K562 (cell line): ENCODE data around the gene NOS2.

Experiments used
- CEBPB ChIP-seq: fragments of 450-650 bp; IDR thresholded peaks from 2 replicates; pipeline ENCODE4 v1.6.1; 2016; ENCODE audit warnings: missing genetic modification characterization, missing compliant biosample characterization
- MAFG ChIP-seq: fragments of 450-650 bp; conservative IDR thresholded peaks from 2 replicates; pipeline ENCODE4 v1.6.1; 2016; ENCODE audit warnings: missing genetic modification characterization, missing compliant biosample characterization
- SP1 ChIP-seq: sonication (generic); formaldehyde crosslinking; IDR thresholded peaks from 2 replicates; pipeline ENCODE4 v1.8.1; 2022; ENCODE audit warnings: mild to moderate bottlenecking, missing genetic modification reagents
- ZNF668 ChIP-seq: fragments of 250-450 bp; sonication (Bioruptor Pico); IDR thresholded peaks from 2 replicates; pipeline ENCODE4 v1.8.0; 2022; ENCODE audit warnings: mild to moderate bottlenecking, inconsistent platforms
- TF ChIP-seq, protein P1 (sequence below), 2 experiments: fragments of 450-650 bp in 1 of 2; IDR thresholded peaks; 2 replicates each; pipeline ENCODE4 v1.6.1; 2011 to 2017; ENCODE audit warnings: low read depth in 2 of 2, antibody characterized with exemption in 1 of 2, borderline replicate concordance in 1 of 2, low read length in 1 of 2, mild to moderate bottlenecking in 1 of 2, mixed read lengths in 1 of 2; ENCODE audit not compliant: control insufficient read depth in 1 of 2

DNA sequence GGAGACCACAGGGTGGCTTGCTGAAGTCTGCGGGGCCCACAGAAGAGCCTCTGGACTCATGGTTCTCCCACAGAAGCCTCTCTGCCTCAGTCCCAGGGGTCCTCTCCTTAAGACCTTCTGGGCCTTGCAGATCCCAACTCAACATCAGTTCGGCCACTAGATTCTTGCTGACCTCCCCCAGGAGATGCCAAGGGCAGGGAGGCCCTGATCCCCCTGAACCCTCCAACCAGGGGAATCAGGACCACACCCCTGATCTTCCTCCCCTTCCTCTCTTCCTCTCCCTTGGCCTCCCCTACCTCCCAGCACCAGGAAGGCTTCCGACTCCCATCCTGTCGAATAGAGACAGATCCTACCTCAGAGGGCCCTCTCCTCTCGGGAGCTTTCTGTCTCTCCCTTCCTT, 53.4 kb downstream of the NOS2 start:
- TF ChIP-seq MAFG, result no peak
- TF ChIP-seq SP1 (CRISPR knock-in tag), result no peak
- no peak for TF ChIP-seq CEBPB (tag)
- TF ChIP-seq, protein P1, sequence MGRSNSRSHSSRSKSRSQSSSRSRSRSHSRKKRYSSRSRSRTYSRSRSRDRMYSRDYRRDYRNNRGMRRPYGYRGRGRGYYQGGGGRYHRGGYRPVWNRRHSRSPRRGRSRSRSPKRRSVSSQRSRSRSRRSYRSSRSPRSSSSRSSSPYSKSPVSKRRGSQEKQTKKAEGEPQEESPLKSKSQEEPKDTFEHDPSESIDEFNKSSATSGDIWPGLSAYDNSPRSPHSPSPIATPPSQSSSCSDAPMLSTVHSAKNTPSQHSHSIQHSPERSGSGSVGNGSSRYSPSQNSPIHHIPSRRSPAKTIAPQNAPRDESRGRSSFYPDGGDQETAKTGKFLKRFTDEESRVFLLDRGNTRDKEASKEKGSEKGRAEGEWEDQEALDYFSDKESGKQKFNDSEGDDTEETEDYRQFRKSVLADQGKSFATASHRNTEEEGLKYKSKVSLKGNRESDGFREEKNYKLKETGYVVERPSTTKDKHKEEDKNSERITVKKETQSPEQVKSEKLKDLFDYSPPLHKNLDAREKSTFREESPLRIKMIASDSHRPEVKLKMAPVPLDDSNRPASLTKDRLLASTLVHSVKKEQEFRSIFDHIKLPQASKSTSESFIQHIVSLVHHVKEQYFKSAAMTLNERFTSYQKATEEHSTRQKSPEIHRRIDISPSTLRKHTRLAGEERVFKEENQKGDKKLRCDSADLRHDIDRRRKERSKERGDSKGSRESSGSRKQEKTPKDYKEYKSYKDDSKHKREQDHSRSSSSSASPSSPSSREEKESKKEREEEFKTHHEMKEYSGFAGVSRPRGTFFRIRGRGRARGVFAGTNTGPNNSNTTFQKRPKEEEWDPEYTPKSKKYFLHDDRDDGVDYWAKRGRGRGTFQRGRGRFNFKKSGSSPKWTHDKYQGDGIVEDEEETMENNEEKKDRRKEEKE (IDR thresholded peaks at IDR 0.05; ENCODE audit: borderline replicate concordance in 1 of 2, control insufficient read depth in 1 of 2, low read depth in 2 of 2, low read length in 1 of 2), result no peak
- no peak for TF ChIP-seq ZNF668 (CRISPR knock-in tag)
